ENCODE results near the gene SMG6.
"Not testable (repeated sequence)": the region's sequence is repeated elsewhere in the genome, so short reads cannot be mapped to it uniquely, and the experiment has no call there.

Gene SMG6

DNA sequence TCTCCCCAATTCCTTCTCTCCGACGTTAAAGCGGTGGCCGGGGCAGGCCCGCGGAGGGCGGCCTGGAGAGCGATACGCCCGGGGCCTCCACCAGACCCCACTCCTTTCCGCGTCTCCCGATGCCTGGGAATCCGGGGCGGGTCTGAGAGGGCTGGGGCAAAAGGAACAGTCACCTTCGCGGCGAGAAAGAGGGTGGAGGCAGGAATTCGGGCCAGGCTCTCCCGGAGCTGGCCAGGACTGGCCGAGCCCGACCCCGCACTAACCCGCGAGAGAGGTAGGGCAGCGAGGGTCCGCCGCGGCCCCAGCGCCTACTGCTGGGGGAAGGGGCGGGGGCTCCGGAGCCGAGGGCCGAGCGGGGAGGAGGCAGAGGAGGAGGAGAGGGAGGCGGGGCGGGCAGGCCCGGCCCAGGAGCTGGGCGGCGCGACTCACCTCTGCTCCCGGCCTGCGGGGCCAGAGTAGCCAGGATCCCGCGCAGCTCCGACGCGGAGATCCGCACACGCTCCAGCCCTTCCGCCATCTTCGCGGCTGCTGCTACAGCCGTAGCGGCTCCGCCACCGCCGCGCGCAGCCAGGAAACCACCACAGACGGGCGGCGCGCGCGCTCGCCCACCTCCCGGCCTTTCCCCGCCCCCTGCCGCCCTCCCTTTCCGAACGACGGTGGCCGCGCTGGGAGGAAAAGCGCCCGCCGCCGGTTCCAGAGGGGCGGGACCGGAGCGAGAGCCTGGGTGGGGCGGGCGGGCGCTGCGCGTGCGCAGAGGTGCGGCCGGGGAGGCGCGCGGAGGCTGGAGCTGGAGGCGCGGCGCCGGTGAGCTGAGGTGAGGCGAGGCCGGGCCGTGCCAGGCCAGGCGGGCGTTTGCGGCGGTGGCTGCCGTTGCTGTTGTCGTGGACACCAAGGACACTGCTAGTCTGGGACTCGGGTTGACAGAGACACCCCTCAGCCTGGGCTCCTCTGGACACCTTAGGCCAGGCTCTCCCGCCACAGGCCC is at the start of gene SMG6, which contains the start of gene SRR:
SMG6 (minus strand) TSS at position 582 of the 985 bp plus-strand sequence; CDS start at position 517, 65 bp downstream.
SRR (plus strand) TSS at position 747 of the 985 bp plus-strand sequence. CDS start 11,611 bp downstream, outside the sequence.
- peak; percentile 95 for DNase-seq

DNA sequence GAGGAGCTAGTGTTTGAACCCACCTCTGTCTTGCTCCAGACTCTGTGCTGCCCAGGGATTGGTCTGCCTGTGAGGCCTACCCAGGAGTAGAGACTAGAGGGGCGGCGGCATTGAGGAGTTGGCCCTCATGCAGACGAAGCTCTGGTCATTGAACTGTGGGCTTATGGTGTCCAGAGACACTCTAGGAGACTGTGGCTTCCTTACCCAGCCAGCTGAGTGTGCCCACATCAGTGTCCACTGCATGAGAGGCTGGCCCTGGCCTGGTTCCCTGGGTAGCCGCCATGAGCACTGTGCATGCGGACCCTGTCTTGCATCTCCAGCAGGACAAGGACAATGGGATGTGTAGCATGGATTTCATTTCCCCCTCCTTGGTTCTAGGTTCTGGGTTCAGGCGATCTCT is 47.7 kb upstream of the SMG6 start:
- DNase-seq: no peak

DNA sequence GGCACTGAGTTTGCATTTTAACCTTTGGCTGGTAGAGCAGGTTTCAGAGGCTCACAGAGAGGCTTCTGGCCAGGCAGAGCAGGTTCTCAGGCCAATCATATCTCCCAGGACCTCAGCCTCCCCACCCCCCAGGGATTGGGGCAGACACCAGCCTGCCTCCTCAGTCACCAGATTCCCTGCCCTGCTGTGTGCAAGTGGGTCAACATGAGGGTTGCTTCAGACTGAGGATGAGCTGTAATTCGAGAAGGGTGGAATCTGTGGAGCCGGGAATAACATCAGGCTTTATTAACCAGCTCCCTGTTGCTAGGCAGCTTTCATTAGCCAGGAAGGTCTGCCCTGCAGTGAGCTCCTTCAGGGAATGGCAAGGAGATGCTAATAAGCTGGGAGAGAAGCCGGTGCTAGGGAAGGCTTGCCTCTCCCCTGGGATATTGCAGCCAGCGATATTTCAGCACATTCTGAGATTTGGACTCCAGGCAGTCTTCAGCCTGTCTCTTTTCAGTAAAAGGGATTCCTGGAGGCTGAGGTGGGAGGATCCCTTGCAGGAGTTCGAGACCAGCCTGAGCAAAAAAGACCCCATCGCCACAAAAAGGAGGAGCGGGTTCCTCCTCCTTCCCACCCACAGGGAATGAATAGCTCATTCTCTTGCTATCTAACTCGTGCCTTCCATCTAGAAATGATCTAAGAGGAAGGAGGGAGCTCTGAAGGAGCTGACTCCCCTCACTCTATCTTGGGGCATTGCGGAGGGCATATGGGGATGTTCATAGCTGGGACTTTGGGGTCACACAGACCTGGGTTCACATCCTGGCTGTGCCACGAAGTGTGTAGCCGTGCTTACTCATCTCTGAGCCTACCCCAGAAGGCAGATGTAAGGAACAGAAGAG is 44.5 kb upstream of the SMG6 start:
- no peak for DNase-seq

DNA sequence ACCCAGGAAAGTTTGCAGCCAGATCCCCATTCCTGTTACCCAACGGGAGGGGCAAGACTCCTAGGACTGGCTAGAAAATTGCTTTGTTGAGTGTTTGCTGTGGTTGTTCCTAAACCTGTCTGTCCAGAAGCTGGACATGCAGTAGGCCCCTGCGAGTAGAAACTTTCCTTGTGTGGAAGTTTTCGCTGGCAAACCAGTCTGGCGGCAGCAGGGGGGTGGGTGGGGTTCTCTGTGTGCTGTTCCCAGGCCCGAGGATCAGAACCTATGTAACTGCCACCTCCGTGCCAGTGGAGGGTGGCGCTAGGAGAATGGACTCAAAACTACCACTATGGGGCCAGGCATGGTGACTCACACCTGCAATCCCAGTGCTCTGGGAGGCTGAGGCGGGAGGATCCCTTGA is 42.9 kb upstream of the SMG6 start:
- DNase-seq: no peak

DNA sequence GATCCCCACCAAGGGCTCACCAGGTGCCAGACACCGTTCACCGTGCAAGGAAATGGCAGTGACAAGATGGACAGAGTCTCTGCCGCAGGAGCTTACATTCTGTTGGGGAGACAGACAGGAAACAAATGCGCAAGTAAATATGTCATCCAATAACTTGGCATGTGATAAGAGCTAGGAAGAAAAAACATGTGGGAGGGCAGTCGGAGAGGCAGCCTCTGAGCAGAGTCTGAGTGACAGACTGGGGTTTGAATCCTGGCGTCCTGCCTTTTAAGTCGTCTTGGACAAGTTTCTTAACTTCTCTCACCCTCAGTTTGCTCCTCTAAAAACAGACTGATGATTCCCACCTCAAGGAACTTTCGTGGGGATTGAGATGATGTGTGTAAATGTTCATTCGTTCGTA is 40.9 kb upstream of the SMG6 start:
- no peak for DNase-seq

DNA sequence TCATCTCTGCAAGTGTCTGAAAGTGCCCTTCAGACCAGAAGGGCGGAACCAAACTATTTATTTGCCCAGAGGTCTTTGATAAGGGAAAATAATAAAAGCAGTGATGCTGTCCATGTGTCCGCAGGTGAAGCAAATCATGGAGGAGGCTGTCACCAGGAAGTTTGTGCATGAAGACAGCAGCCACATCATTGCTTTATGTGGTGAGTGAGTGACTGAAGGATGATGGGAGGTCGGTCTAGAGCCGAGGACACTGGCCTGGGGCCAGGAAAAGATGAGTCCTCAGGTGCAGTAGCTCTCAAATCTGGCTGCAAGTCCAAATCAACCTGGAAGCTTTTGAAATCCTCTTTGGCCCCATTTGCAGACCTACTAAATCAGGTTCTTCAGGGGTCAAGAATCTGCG is 39.8 kb upstream of the SMG6 start:
- DNase-seq: no peak

DNA sequence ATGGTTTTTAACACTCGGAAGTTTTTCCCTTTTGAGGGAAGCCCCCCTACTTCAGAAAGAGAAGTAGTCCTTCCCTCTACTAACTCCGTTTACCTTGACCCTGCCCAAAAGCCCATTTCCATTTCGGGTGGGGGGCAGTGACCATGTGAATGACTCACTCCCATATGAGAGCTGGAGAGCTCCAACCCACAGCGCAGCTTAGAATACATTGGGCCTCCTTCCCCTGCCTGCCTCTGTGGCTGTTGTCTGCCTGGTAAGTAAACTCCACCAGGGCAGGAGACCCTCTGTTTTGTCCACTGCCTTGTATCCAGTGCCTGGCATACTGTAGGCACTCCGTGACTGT is 34.7 kb upstream of the SMG6 start:
- DNase-seq: no peak

DNA sequence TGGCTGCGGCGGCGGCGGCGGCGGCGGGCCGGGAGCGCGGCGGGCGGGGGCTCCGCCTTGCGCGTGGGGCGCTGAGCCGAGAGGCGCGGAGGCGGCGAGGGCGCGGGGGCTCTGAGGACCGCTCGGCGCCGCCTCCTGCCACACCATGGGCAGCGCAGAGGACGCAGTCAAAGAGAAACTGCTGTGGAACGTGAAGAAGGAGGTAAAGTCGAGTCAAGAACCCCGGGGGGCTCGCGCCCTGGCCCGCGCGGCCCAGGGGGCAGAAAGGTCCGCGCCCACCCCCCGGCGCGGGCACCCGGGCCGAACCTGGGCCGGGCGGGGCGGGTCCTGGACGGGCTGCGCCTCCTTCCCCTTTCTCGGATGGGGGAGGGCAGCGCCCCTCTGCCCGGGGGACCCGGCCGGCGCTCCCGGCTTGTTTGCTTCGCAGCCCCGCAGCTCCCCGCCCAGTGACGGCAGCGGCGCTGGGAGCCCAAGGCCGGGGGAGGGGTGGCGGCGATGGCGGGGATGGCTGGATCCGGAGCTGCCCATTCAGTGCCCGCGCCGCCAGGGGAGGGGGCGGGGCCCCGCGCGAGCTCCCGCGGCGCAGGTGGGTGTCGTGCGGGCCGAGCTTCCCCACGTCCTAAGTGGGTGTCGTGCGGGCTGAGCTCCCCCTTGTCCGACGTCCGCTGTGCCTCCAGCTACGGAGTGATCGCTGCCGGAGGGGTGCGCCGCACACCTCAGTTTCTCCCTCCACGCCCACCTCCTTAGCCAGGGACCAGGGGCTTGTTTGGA is 34.1 kb upstream of the SMG6 start:
- peak; percentile 63 for DNase-seq

DNA sequence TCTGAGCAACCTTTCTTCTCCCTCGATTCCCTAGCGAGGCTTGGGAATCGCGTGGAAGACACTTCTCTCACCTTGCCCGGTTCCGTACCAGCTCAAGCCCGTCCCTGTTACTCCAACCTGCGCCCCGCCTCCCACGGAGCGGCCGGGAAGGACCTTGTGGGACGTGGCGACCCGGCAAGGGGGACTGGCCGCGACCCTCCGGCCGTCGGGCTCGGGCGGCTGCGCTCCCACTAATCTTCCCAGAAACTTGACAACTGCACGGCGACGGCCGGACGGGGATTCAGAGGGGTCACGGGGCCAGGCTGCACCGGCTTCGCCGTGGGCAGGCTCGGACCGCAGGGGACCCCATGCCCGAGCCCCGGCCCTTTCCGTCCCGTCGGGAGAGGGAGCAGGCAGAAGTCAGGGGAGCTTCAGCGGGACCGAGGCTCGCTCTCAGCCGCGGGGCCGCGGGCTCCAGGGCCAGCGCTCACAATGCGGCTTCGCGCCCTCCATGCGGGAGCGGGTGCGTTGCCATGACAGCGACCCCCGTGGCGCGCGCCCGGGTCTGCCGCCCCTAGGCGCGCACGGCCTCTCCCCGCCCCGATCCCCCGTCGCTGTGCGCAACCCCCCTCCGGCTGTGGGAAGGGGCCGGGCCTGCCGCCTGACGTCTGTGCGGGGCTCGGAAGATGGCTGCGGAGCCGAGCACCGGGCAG is 33.4 kb upstream of the SMG6 start, which contains the start of gene SGSM2:
SGSM2 (plus strand) TSS at position 650 of the 692 bp plus-strand sequence. CDS start 188 bp downstream, outside the sequence.
- DNase-seq: peak; percentile 85

DNA sequence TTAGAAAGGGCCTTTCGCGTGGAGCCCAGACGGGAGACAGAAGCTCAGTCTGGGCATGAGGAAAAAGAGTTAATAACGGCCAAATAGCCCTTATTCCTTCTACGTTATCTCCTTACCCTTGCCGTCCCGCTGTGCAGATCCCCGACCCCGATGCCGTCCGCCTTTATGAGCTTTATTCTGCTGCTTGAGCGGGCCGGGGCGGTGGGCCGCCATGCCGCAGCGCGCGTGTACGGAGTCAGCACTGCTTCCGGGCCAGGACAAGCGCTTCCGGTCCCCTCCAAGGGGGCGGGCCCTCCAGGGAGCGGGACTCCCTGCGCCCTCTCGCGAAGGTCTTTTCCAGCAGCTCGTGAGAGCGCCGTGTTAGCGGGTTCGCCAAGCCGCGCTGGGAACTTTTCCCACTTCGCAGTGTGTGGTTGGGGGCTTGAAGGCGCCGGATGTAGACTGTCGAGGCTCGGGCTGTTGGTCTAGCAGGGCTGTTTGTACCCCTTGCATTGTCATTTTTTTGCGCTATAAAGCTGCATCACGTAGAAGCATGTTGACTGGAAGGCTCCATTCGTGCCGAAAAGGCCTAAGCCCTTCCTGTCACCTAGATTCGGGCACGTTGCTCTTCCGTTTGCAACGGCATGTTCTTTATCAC is 32.7 kb upstream of the SMG6 start, which contains the start of gene TSR1:
TSR1 (minus strand) TSS at position 243 of the 637 bp plus-strand sequence; CDS start at position 213, 30 bp downstream.
- peak; percentile 95 for DNase-seq

DNA sequence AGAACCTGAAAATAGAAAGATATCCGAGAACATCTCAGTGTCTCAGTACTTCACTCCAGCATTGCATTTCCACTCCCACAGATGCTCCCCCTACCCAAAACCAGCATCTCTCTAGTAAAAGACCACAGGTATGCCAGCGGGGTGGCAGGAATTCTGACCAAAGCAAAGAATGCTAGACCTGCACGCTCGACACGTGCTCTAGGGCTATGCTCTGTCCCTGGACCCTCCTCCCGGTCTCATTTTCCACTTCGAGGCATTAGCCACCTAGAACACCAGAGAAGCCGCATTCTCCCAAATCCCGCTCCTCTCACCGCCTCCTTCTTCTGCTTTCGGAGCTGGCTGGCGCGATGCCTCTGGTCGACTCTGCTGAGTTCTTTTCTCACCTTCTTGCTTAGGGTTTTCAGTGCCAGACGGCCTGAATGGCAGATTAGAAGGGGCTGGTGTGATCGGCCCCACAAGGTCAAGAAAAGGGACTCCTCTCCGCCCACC is 32.2 kb upstream of the SMG6 start:
- DNase-seq: no peak

DNA sequence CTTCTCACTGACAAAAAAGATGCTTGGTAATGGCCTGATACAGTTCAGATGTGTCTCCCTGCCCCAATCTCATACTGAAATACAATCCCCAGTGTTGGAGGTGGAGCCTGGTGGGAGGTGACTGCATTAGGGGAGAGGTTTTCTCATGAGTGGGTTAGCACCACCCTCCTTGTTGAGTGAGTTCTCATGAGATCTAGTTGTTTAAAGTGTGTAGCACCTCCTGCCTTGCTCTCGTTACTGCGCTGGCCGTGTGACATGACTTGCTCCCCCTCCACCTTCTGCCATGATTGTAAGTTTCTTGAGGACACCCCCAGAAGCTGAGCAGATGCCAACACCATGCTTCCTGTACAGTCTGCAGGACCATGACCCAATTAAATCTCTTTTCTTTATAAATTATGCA is 27.7 kb upstream of the SMG6 start:
- DNase-seq: no peak

DNA sequence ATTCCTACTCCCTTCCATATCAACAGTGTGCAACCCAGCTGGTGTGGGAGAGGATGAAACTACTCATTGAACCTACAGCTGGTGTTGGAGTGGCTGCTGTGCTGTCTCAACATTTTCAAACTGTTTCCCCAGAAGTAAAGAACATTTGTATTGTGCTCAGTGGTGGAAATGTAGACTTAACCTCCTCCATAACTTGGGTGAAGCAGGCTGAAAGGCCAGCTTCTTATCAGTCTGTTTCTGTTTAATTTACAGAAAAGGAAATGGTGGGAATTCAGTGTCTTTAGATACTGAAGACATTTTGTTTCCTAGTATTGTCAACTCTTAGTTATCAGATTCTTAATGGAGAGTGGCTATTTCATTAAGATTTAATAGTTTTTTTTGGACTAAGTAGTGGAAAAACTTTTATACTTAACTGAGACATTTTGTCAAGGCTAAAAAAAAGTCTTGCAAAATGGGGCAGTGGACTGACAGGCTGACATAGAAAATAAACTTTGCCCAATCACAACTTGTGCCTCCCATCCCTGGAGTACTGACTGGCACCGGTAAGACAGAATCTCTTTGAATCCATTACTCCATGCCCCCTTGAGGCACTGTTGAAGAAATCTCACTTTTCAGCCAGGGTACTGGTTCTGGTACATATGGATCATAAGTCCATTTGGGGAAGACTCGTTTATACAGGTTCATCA is 20.2 kb upstream of the SMG6 start:
- DNase-seq: no peak

DNA sequence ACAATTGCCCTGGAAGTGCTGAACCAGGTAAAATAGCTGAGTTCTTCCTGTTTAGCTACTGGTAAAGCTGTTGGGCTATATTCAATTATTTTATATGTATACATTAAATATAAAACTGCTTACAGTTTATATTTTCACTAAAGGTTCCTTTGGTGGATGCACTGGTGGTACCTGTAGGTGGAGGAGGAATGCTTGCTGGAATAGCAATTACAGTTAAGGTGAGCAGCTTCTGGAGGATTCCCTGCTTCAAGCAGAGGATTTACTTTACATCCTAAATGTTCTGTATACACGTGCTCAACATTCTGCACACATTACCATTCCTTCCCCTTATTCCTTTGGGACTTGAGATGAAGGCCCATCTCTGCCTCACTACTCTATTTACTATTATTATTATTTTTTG is 17.8 kb upstream of the SMG6 start:
- no peak for DNase-seq

DNA sequence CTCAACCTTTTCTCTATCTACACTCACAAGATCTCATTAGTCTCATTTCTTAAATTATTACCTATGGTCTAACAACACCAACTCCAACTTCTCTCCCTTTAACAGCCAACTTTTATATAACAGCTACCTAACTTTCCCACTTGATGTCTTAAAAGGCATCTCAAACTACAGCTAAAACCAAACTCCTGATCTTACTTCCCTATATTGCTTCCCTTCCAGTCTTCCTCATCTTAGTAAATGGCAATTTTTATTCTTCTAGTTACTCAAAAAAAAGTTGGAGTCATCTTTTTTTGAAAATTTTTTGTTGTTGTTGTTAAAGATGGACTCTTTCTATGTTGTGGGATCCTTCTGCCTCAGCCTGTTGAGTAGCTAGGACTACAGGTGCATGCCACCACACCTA is 15.5 kb upstream of the SMG6 start:
- DNase-seq: no peak

DNA sequence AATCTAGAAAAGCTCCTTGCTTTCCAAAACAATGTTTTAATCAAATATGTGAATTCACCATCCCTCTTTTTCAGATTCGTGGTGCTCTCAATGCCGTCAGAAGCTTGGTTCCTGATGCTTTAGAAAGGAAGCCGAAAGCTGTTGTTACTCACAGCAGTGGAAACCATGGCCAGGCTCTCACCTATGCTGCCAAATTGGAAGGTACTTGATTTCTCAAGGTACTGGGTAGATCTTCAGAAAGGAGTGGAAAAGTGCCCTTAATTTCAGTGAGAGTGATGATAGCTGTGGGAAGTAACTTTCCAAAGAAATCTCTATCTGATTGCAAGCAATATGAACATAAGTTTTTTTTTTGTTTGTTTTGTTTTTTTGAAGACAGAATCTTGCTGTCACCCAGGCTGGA is 14.2 kb upstream of the SMG6 start:
- DNase-seq: no peak

DNA sequence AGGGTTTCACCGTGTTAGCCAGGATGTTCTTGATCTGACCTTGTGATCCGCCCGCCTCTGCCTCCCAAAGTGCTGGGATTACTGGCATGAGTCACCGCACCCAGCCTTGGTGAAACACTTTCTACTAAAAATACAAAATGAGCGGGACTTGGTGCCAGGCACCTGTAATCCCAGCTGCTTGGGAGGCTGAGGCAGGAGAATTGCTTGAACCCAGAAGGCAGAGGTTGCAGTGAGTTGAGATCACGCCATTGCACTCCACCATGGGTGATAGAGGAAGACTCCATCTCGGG is 13.3 kb upstream of the SMG6 start:
- DNase-seq: not testable (repeated sequence)

DNA sequence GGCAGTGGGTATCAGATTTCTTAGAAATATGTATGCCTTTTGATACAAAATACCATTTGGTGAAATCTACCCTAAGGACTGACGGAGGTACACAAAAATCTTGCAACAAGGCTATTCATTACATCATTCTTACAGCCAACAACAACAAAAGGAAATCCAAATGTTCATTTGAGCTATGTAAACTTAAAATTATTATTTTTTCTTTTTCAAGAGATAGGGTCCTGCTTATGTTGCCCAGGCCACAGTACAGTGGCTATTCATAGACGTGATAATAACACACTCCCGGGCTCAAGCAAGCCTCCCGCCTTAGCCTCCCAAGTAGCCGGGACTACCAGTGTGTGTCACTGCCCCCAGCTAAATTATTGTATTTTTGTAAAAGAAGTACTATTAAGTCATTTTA is 9.2 kb upstream of the SMG6 start:
- no peak for DNase-seq

DNA sequence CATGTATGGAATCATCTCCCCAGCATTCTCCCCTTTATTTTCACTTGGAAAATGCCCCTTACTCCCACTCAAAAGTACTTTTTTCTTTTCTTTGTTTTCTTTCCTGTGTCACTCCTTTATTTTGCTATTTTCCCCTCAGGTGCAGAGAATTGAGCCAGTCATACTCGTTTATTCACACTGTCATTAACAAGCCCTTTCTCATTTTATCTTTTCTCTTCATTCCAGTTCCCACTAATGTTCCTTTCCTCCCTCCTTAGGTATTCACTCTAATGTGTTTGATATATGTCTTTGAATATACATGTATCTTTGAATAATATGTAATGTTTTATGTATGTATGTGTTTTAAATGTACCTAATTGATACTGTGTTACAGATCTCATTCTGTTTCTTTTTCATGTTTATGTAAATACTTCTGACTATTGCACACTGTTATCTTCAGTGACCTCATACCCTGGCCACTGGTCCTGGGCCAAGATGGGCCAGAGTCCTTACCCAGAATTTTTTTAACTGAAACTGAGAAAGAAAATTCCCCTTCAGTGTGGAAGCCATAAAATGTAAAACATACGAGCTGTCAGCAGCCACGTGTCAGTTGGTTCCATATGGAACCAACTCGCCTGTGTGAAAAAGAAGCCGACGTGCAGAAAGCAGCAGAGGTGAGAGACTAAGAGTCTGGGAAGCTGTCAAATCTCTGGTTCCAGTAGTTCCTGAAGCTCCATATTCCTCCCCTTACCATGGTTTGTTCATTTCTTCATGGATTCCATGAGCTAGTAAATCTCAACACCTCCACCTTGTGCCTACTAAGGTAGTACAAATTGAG is 6.0 kb upstream of the SMG6 start:
- no peak for DNase-seq

DNA sequence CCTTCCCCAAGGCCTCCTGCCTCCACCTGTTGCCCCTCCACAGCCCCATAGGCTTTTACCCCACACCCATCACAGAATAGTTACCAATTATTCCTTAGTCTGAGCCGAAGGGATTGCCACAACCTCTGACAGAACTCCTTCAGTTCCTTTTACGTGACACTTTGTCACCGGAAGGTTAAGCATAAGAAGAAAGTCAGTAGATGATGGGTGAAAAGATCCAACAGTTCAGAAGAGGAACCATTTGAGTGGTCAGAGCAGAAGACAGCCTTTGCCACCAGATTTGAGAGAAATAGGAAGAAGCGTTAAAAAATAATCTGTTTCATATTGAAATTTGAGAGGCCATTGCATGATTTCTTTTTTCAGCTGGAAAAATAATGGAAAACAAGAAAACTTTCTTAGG is 1.3 kb upstream of the SMG6 start:
- no peak for DNase-seq

Measured in right hindlimb (tissue), 1 donor.